HEK293 (cell line): ENCODE measurements around the gene ERI3.

Experiments used
- CTCF ChIA-PET: fragments of 350-600 bp; formaldehyde crosslinking; extraction: SDS; loops from one replicate; lab custom pipeline; 2021; ENCODE audit warnings: antibody characterized with exemption; lab: Yijun Ruan, JAX
- POLR2A ChIA-PET: fragments of 300-600 bp; formaldehyde crosslinking; extraction: SDS; loops from one replicate; lab custom pipeline; 2020; ENCODE audit warnings: antibody characterized with exemption, inconsistent platforms; lab: Yijun Ruan, JAX
- H3K27ac ChIP-seq: fragments of 200-500 bp; sonication (Bioruptor generic); 2 replicates; pipeline ENCODE4 v1.5.1; 2014; ENCODE audit warnings: low read depth, low read length, control low read depth, inconsistent platforms; ENCODE audit errors: extremely low read depth
- H3K36me3 ChIP-seq, 2 experiments: fragments of 200-500 bp in 1 of 2; sonication (Bioruptor generic) in 1 of 2; 1 replicate in 1 of 2; 2 replicates in 1 of 2; pipeline ENCODE4 v1.5.1; 2014 to 2017; ENCODE audit warnings: inconsistent platforms in 2 of 2, low read length in 2 of 2; ENCODE audit not compliant: control insufficient read depth in 2 of 2, insufficient read depth in 1 of 2
- H3K4me1 ChIP-seq: fragments of 200-500 bp; sonication (Bioruptor generic); 2 replicates; pipeline ENCODE4 v1.5.1; 2014; ENCODE audit warnings: mild to moderate bottlenecking, low read length, inconsistent platforms; ENCODE audit not compliant: control insufficient read depth, insufficient read depth
- H3K4me3 ChIP-seq: 2 replicates; pipeline ENCODE4 v1.5.1; 2011; ENCODE audit warnings: low read depth, mild to moderate bottlenecking, control low read depth, low read length, moderate library complexity
- H3K9me3 ChIP-seq: fragments of 200-500 bp; sonication (Bioruptor generic); 2 replicates; pipeline ENCODE4 v1.5.1; 2014; ENCODE audit warnings: low read depth, low read length, inconsistent platforms; ENCODE audit not compliant: control insufficient read depth, insufficient read depth
- AEBP2 ChIP-seq: fragments of 450-650 bp; formaldehyde crosslinking; IDR thresholded peaks from 2 replicates; pipeline ENCODE4 v1.5.1; 2016; ENCODE audit warnings: missing biosample characterization, missing genetic modification characterization, borderline replicate concordance
- CTCF ChIP-seq: fragments of 450-650 bp; formaldehyde crosslinking; IDR thresholded peaks from 2 replicates; pipeline ENCODE4 v1.5.1; 2016; ENCODE audit warnings: missing biosample characterization, missing genetic modification characterization
- EGR2 ChIP-seq: fragments of 450-650 bp; formaldehyde crosslinking; IDR thresholded peaks from 2 replicates; pipeline ENCODE4 v1.5.1; 2016; ENCODE audit warnings: low read depth, missing biosample characterization, missing genetic modification characterization
- GLI2 ChIP-seq: fragments of 450-650 bp; formaldehyde crosslinking; IDR thresholded peaks from 2 replicates; pipeline ENCODE4; 2017; ENCODE audit warnings: missing biosample characterization, missing genetic modification characterization, low read depth, borderline replicate concordance
- GLIS1 ChIP-seq: fragments of 450-650 bp; formaldehyde crosslinking; IDR thresholded peaks from 2 replicates; pipeline ENCODE4 v1.5.1; 2016; ENCODE audit warnings: missing biosample characterization, missing genetic modification characterization
- KLF10 ChIP-seq: fragments of 450-650 bp; IDR thresholded peaks from 2 replicates; pipeline ENCODE4 v1.5.1; 2018; ENCODE audit warnings: missing biosample characterization, mild to moderate bottlenecking, missing genetic modification characterization
- REPIN1 ChIP-seq: fragments of 450-650 bp; formaldehyde crosslinking; IDR thresholded peaks from 2 replicates; pipeline ENCODE4 v1.5.1; 2017; ENCODE audit warnings: missing biosample characterization, missing genetic modification characterization, low read depth
- SP7 ChIP-seq: fragments of 450-650 bp; formaldehyde crosslinking; IDR thresholded peaks from 2 replicates; pipeline ENCODE4 v1.5.1; 2016; ENCODE audit warnings: missing biosample characterization, missing genetic modification characterization
- YY1 ChIP-seq: fragments of 450-650 bp; formaldehyde crosslinking; IDR thresholded peaks from 2 replicates; pipeline ENCODE4 v1.5.1; 2018; ENCODE audit warnings: missing biosample characterization, missing genetic modification characterization
- ZBTB17 ChIP-seq: fragments of 450-650 bp; formaldehyde crosslinking; IDR thresholded peaks from 2 replicates; pipeline ENCODE4 v1.5.1; 2016; ENCODE audit warnings: missing biosample characterization, missing genetic modification characterization
- ZFP37 ChIP-seq: fragments of 450-650 bp; formaldehyde crosslinking; IDR thresholded peaks from 2 replicates; pipeline ENCODE4 v1.5.1; 2016; ENCODE audit warnings: missing biosample characterization, missing genetic modification characterization
- ZFP69B ChIP-seq: fragments of 450-650 bp; formaldehyde crosslinking; IDR thresholded peaks from 2 replicates; pipeline ENCODE4 v1.5.1; 2016; ENCODE audit warnings: missing biosample characterization, missing genetic modification characterization
- ZNF112 ChIP-seq: fragments of 450-650 bp; formaldehyde crosslinking; IDR thresholded peaks from 2 replicates; pipeline ENCODE4 v1.5.0; 2017; ENCODE audit warnings: missing biosample characterization, missing genetic modification characterization
- ZNF174 ChIP-seq: fragments of 450-650 bp; formaldehyde crosslinking; IDR thresholded peaks from 2 replicates; pipeline ENCODE4 v1.5.0; 2017; ENCODE audit warnings: missing biosample characterization, mild to moderate bottlenecking, missing genetic modification characterization
- ZNF2 ChIP-seq: fragments of 450-650 bp; formaldehyde crosslinking; IDR thresholded peaks from 2 replicates; pipeline ENCODE4 v1.5.1; 2016; ENCODE audit warnings: missing biosample characterization, missing genetic modification characterization
- ZNF23 ChIP-seq: fragments of 450-650 bp; formaldehyde crosslinking; IDR thresholded peaks from 2 replicates; pipeline ENCODE4 v1.5.1; 2016; ENCODE audit warnings: missing biosample characterization, missing genetic modification characterization, borderline replicate concordance
- ZNF274 ChIP-seq, 2 experiments: fragments of 200-500 bp in 1 of 2; fragments of 450-650 bp in 1 of 2; sonication (Bioruptor generic) in 1 of 2; formaldehyde crosslinking in 1 of 2; IDR thresholded peaks; 2 replicates each; pipeline versions ENCODE4 v1.5.1 to v1.6.1; 2014 to 2016; ENCODE audit warnings: borderline replicate concordance in 1 of 2, inconsistent platforms in 1 of 2, low read length in 1 of 2, missing biosample characterization in 1 of 2, missing genetic modification characterization in 1 of 2
- ZNF324 ChIP-seq: fragments of 450-650 bp; formaldehyde crosslinking; IDR thresholded peaks from 2 replicates; pipeline ENCODE4 v1.5.1; 2016; ENCODE audit warnings: missing biosample characterization, missing genetic modification characterization
- ZNF488 ChIP-seq: fragments of 450-650 bp; formaldehyde crosslinking; IDR thresholded peaks from 2 replicates; pipeline ENCODE4 v1.5.1; 2016; ENCODE audit warnings: missing biosample characterization, missing genetic modification characterization
- ZNF654 ChIP-seq: fragments of 450-650 bp; formaldehyde crosslinking; IDR thresholded peaks from 2 replicates; pipeline ENCODE4 v1.5.1; 2016; ENCODE audit warnings: low read depth, missing biosample characterization, missing genetic modification characterization
- ZNF660 ChIP-seq: fragments of 450-650 bp; IDR thresholded peaks from 2 replicates; pipeline ENCODE4 v1.5.1; 2018; ENCODE audit warnings: missing biosample characterization, mild to moderate bottlenecking, missing genetic modification characterization
- ZNF692 ChIP-seq: fragments of 450-650 bp; formaldehyde crosslinking; IDR thresholded peaks from 2 replicates; pipeline ENCODE4 v1.5.1; 2016; ENCODE audit warnings: missing biosample characterization, missing genetic modification characterization
- ZNF701 ChIP-seq: fragments of 450-650 bp; formaldehyde crosslinking; IDR thresholded peaks from 2 replicates; pipeline ENCODE4 v1.5.1; 2016; ENCODE audit warnings: missing biosample characterization, missing genetic modification characterization
- ZNF76 ChIP-seq: fragments of 450-650 bp; formaldehyde crosslinking; IDR thresholded peaks from 2 replicates; pipeline ENCODE4; 2016; ENCODE audit warnings: low read depth, missing biosample characterization, missing genetic modification characterization, borderline replicate concordance
- ZNF830 ChIP-seq: fragments of 450-650 bp; IDR thresholded peaks from 2 replicates; pipeline ENCODE4 v1.5.0; 2018; ENCODE audit warnings: missing biosample characterization, missing genetic modification characterization, low read depth, mild to moderate bottlenecking, moderate library complexity

ERI3 gene

GRCh38 chr1:44217809-44218410 is 137.1 kb downstream of the ERI3 start:
- H3K9me3 ChIP-seq, result no peaks in the 10 kb centered on the region
- ChIA-PET CTCF (interaction anchor here (0.6 to 3.8 kb wide), 57 partner anchors 10 to 455 kb away, joined by 3 to 31 read pairs (median 5); no protein-coding TSS in a partner anchor), POLR2A (interaction anchor here (1.3 to 1.4 kb wide), 3 partner anchors 125 to 435 kb away, joined by 3 read pairs; no protein-coding TSS in a partner anchor)
- peaks cover 10 to 87% of the 10 kb centered on the region in 2 experiments for H3K36me3 ChIP-seq
- H3K4me3 ChIP-seq, result no peak overlapping the region
- no peaks in the 10 kb centered on the region for H3K4me1 ChIP-seq
- no peak overlapping the region for H3K27ac ChIP-seq
- TF ChIP-seq SP7 (tag by site-specific recombination) (peak; percentile 43; the same call in 1 of the 2 replicates), ZNF654 (tag by site-specific recombination) (peak; percentile 85), ZNF692 (tag by site-specific recombination) (peak; percentile 75), ZNF23 (tag by site-specific recombination) (no peak), ZNF660 (tag by site-specific recombination) (no peak), EGR2 (no peak), KLF10 (tag by site-specific recombination) (no peak), ZNF324 (no peak), ZNF112 (tag by site-specific recombination) (no peak), GLIS1 (tag by site-specific recombination) (0 out of 2 replicates have a peak, but pooled peaks have one; percentile 13), REPIN1 (no peak), ZNF174 (no peak), ZNF488 (no peak), ZFP37 (tag by site-specific recombination) (0 out of 2 replicates have a peak, but pooled peaks have one; percentile 24), ZFP69B (tag by site-specific recombination) (peak; percentile 73), AEBP2 (tag by site-specific recombination) (no peak), CTCF (tag by site-specific recombination) (peak; percentile 83), ZBTB17 (tag by site-specific recombination) (0 out of 2 replicates have a peak, but pooled peaks have one; percentile 30), ZNF701 (tag by site-specific recombination) (no peak), ZNF274 (IDR thresholded peaks at IDR 0.05; ENCODE audit: low read length) (no peak), ZNF274 (tag by site-specific recombination; IDR thresholded peaks at IDR 0.05; ENCODE audit: borderline replicate concordance) (no peak), ZNF830 (tag by site-specific recombination) (no peak), YY1 (tag by site-specific recombination) (no peak), GLI2 (tag by site-specific recombination) (no peak), ZNF2 (tag by site-specific recombination) (peak; percentile 60), ZNF76 (tag by site-specific recombination) (0 out of 2 replicates have a peak, but pooled peaks have one; percentile 28)
